Loucy (cell line): ENCODE results near the gene HOXA2.

Experiments
- CTCF ChIP-seq: fragments of 200-600 bp; sonication (generic); conservative IDR thresholded peaks from 2 replicates; pipeline ENCODE4 v1.5.1; 2014; ENCODE audit warnings: mild to moderate bottlenecking, antibody characterized with exemption, low read length
- EZH2phosphoT487 ChIP-seq: fragments of 200-600 bp; IDR thresholded peaks from 2 replicates; pipeline ENCODE4 v1.6.1; 2018; ENCODE audit warnings: antibody characterized with exemption, mild to moderate bottlenecking, moderate library complexity, borderline replicate concordance

- TF ChIP-seq CTCF (no peak), EZH2phosphoT487 (no peak)
Observed at GRCh38 chr7:27080844-27081436, 21.5 kb downstream of the HOXA2 start.
